ENCODE measurements around the gene NAPSA.

DNA sequence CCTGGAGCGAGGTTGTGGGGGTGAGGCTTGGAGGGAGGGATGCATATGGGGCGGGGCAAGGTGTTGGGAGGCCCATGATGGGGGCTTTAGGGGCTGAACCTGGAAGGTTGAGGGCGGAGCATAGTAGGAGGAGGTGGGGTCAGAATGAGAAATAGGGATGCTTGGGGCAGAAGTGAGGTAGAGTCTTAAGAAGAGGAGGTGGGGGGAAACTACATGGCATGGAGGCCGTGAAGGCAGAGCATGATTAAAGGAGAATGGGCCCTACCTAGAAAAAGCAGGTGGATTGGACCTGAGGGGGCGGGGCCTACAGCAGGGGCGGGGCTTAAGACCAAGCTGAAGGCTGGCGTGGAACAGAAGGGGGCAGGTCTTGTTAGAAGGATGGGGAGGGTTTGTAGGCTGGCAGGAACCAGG is 11.6 kb upstream of the NAPSA start:
- TF ChIP-seq POLR2A (IDR thresholded peaks at IDR 0.05) (no peak), EP300 (IDR thresholded peaks at IDR 0.05) (no peak)
- TF ChIP-seq, protein P1, sequence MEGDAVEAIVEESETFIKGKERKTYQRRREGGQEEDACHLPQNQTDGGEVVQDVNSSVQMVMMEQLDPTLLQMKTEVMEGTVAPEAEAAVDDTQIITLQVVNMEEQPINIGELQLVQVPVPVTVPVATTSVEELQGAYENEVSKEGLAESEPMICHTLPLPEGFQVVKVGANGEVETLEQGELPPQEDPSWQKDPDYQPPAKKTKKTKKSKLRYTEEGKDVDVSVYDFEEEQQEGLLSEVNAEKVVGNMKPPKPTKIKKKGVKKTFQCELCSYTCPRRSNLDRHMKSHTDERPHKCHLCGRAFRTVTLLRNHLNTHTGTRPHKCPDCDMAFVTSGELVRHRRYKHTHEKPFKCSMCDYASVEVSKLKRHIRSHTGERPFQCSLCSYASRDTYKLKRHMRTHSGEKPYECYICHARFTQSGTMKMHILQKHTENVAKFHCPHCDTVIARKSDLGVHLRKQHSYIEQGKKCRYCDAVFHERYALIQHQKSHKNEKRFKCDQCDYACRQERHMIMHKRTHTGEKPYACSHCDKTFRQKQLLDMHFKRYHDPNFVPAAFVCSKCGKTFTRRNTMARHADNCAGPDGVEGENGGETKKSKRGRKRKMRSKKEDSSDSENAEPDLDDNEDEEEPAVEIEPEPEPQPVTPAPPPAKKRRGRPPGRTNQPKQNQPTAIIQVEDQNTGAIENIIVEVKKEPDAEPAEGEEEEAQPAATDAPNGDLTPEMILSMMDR (IDR thresholded peaks at IDR 0.05): no peak

Measured in suprapubic skin (tissue), 3 donors.